Activated CD4-positive, alpha-beta T cell treated with anti-CD3 and anti-CD28 coated beads, Interleukin-2, amount 10 ng/mL, durations not matched to agents 7 days and 5 days (primary cell): ENCODE measurements around the gene RSBN1. TPM values are rescaled to one million over a fixed set of nuclear protein-coding genes. Genes with fewer than 3 reads are reported as not detected.

ENCODE experiments used
- total RNA-seq, 2 experiments: library from RNA; stranded (reverse); gene quantifications; one replicate each; pipeline ENCODE4 v1.2.3, GENCODE V29; 2021

RSBN1 gene
- total RNA-seq, 2 experiments from 2014 or later: 30.8 to 31.7 TPM

Other genes with a start within 250 kb of the RSBN1 start
- gene PHTF1, start 53.0 kb downstream of the RSBN1 start, total RNA-seq: 10 to 100 TPM; 17.0 to 18.7 TPM
- 10 to 100 TPM; 62.8 to 74.6 TPM for gene PTPN22, start 59.2 kb upstream of the RSBN1 start, total RNA-seq
- gene BCL2L15, start 75.1 kb upstream of the RSBN1 start, total RNA-seq: 1 to 10 TPM in 1 of 2 experiments, under 1 TPM in 1; 0.98 to 1.1 TPM
- gene AP4B1, start 92.3 kb upstream of the RSBN1 start, total RNA-seq: 10 to 100 TPM; 39.4 to 41.9 TPM
- 10 to 100 TPM; 16.2 to 19.4 TPM for gene DCLRE1B, start 92.8 kb upstream of the RSBN1 start, total RNA-seq
- gene HIPK1, start 116.8 kb upstream of the RSBN1 start, total RNA-seq: 100 to 1,000 TPM in 1 of 2 experiments, 10 to 100 TPM in 1; 88.5 to 106 TPM
- gene OLFML3, start 167.0 kb upstream of the RSBN1 start, total RNA-seq: under 1 TPM; 0.71 to 0.94 TPM